ENCODE results near the gene ADRA2B.
"Not testable (repeated sequence)": the region's sequence is repeated elsewhere in the genome, so short reads cannot be mapped to it uniquely, and the experiment has no call there.

ADRA2B gene

DNA sequence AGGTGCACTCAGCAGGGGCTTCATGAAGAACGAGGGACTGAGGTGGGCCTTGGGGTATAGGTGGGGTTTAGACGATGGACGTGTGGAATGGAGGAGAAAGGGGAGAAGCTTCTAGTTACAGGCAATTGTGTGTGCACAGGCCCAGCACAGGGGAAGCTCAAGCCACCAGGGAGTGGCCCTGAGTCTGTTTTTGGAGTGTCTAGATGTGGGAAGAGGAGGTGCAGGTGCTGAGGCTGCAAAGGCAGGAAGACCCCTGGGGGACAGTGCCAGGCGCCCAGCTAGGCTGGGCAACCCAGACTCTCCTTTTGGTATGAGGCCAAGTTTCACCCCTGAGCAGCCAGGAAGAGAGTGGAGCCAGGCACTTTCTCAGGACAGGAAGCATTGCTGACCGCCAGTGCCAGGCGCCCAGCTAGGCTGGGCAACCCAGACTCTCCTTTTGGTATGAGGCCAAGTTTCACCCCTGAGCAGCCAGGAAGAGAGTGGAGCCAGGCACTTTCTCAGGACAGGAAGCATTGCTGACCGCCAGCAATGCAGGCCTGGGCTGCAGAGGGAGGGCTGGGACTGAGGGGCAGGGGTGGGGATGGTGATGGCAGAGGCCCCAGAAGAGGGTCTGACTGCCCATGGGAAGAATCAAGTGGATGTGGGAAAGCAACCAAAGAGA lies 31.4 kb downstream of the ADRA2B start:
- DNase-seq: not testable (repeated sequence)

DNA sequence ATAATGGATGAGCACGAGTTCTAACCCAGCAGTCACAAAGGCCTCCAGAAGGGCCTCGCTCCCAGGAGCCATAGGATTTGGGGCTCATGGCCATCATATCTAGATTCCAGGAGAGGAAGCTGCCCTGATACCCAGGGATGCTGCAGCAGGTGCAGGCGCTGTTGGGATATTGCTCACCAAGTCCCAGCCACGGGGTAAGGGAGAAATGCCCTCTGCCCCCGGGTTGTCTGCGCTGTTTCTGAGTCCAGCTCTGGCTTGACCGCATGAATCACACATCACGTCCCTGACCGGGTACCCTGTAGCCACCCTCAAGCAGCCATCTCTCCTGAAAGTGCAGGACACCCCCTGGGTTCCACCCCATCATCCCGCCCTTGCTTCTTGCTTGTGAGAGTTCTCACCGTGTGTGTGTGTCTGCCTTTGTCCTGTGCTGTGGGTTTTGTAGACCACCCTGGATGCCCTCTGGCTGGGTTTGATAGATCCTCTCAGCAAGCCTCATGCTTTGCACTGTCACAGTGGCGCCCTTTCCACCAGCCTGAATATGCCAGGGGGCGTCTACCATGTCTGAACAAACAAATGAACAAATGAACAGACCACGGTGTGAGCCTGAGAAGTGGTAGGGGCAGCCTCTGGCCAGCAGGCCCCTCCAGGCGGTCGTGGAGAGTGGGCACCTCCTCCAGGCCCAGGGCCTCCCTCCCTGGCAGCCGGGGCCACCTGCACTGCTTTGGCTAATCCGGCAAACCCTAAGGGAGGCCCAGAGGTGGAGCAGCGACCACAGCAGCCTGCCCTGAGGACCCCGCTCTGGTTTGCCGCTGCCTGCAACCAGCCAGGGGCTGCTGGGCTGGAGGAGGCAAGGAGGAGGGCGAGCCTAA lies 32.1 kb downstream of the ADRA2B start:
- DNase-seq: no peak

- no peak for DNase-seq
Measured at GRCh38 chr2:96083064-96083939, 33.1 kb downstream of the ADRA2B start.

GRCh38 chr2:96082211-96083063 lies 33.9 kb downstream of the ADRA2B start:
- no peak for DNase-seq

- DNase-seq: no peak
Measured at GRCh38 chr2:96081042-96081441, 35.3 kb downstream of the ADRA2B start.

- no peak for DNase-seq
Measured at GRCh38 chr2:96075199-96075771, 41.1 kb downstream of the ADRA2B start.

- DNase-seq: no peak
Measured at GRCh38 chr2:96074156-96074555, 42.2 kb downstream of the ADRA2B start.

DNA sequence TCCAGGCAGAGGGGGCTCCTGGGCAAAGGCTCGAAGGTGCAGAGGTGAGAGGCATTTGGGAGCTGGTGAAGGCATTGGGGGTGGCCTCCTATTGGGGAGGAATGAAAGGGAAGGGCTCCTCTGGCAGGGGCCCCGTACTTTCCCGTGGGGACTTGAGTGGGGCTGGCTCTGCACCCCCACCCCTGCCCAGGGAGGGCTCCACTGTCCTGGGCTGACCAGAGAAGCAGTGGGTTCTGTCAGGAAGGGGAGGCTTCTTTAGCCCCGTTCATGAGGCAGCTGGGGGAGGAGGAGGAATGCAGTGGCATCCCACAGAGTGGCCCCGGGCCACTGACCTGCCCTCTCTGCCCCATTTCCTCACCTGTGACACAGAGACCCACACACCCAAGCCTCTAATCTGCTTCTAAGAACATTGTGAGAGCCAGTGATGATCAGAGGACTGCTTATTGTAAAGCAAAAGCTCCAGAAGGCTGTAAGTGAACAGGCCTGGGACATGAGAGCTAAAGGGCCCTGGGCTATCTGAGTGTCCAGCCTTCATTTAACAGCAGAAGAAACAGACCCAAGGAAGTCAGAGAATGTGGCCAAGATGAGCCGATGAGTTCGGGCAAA lies 43.1 kb downstream of the ADRA2B start:
- no peak for DNase-seq

DNA sequence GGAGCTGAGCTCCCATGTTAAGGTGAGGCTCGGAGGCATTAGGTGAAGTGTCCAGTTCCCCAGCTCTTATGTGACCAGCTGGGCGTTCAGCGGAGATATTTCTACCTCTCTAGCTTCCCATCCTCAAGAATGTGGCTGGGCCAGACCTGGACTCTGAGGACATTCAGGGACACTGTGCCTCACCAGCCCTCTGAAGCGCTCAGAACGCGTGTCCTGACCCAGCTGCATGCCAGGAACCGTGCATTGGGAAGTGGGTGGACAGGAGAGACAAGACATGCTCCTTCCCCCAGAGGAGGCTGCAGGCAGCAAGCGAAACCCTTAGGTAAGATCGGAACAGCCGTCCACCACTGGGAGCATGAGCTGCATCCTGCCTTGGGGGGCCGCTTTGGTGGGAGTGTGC lies 43.6 kb downstream of the ADRA2B start:
- no peak for DNase-seq

DNA sequence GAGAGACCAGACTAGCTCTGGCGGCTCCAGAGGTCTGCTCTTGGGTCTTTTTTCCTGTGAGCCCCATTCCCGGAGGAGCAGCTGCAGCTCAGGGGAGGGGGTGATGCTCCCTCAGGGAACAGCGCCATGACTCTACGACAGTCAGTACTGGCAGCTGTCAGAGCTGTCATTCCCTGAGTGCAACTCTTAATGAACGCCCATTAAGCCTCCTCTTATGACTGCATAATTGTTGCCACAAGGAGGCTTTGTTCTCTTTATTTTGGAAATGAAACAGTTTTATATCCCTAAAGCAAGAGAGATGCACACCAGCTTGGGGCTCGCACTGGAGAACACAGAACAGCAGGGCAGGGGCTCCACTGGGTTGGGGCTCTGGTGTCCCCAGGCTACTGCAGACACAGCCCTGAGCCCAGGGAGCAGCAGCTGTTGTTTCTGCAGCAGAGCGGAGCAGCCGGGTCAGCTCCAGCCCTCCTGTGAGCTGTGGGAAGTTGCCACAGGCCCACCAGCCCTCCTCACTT lies 44.3 kb downstream of the ADRA2B start:
- DNase-seq: not testable (repeated sequence)

DNA sequence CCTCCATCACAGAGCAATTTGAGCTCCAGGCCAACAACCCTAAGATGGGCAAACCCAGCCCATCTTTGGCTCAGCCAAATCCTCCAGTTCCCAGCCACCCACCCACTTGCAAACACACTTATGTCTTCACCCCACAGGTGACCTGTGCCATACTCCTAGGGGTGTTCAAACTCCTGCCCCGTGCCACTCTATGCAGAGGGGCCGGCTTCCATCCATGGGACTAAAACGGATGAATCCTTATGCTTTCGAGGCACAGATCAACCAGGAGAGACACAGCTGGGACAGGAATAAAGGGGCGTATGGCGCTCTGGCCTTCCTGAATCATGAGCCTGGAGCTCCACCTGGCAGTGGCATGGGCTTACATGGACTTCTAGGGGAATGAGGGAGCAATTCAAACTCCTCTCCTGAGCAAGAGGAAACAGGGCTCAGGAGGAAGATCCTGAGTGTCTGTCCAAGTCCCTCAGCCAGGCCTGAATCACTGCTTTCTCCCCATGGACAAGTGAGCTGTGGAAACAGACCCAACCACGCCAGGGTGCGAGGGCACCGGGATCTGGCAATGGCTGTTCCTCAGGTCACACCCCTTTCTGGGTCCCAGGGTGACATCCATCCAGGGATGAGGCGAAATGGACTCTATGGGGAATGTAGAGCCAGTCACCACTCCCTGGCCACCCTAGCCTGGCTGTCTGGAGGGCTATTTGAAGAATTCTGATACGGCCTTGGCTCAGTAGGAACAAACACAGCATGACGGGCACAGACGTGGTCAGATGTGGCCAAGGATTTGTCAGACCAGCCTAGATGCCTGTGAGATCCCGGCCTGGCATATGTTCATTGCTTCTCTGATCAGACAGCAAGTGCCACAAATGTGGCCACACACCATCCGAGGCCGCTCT lies 45.0 kb downstream of the ADRA2B start:
- not testable (repeated sequence) for DNase-seq

DNA sequence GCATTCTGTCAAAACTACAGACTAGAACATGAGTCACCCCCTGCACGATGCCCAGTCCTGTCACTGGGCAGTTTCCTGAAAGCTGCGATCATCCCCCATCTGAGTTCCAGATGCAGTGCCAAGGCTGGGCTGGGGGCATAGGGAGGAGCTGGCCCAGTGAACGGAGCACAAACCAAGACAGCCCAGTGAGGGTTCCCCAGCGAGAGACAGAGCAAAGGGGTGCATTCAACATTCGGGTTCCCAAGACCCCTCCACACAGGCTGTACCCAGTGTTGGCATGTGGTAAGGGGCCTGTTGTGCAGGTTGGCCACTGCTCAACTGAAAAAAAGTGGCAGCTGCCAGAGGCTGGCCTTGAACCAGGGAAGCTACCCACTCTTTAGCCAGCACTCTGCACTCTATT lies 46.0 kb downstream of the ADRA2B start:
- not testable (repeated sequence) for DNase-seq

- not testable (repeated sequence) for DNase-seq
Measured at GRCh38 chr2:96069878-96070277, 46.5 kb downstream of the ADRA2B start.

GRCh38 chr2:96067902-96068581 lies 48.3 kb downstream of the ADRA2B start:
- DNase-seq: not testable (repeated sequence)

- DNase-seq: not testable (repeated sequence)
Measured at GRCh38 chr2:96067098-96067660, 49.2 kb downstream of the ADRA2B start.

GRCh38 chr2:96066511-96066910 lies 49.9 kb downstream of the ADRA2B start:
- not testable (repeated sequence) for DNase-seq

DNA sequence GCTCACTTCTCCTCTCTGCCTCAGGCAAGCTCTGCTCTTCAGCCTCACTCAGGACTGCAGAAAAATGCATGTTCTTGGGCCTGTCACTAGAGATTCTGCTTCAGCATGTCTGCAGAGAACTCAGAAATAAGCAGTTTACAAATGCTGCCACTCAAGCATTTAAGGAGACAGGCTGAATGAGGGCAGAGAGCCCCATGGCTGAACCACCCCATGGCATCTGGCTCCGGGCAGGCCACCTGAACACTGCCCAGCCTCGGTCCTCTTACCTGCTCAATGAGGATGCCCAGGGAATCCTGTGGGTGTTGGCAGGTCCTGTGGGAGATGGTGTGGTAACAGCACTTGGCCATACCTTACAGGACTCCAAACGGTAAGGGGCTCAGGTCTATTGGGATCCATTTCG lies 50.4 kb downstream of the ADRA2B start:
- DNase-seq: not testable (repeated sequence)

GRCh38 chr2:96065381-96065930 lies 50.9 kb downstream of the ADRA2B start:
- DNase-seq: no peak

DNA sequence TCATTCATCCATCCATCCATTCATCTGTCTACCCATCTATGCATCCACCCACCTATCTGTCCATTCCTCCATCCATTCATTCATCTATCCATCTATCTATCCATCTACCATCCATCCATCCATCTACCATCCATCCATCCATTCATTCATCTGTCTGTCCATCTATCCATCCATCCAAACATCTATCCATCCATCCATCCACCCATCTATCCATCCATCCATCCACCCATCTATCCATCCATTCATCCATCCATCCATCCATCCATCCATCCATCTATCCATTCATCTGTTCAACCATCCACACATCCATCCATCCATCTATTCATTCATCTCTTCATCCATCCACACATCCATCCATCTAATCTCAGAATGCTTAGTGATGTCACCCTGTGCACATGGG lies 51.6 kb downstream of the ADRA2B start:
- not testable (repeated sequence) for DNase-seq
